Inflammatory macrophage treated with lipopolysaccharide for 4 hours (primary cell): ENCODE data around the gene BOC.
A peak's percentile ranks its signal among the peaks of the same experiment; 100 is the strongest.

Experiments used
- DNase-seq: peaks from one replicate; pipeline ENCODE4 v3.0.0-alpha.2; 2020

BOC gene

DNA sequence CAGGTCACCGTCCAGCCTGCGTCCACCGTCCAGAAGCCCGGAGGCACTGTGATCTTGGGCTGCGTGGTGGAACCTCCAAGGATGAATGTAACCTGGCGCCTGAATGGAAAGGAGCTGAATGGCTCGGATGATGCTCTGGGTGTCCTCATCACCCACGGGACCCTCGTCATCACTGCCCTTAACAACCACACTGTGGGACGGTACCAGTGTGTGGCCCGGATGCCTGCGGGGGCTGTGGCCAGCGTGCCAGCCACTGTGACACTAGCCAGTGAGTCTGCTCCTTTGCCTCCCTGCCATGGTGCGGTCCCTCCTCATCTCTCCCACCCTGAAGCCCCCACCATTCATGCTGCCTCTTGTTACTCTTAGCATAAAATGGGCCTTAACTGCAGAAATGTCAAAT, 39.2 kb downstream of the BOC start:
- no peak for DNase-seq

DNA sequence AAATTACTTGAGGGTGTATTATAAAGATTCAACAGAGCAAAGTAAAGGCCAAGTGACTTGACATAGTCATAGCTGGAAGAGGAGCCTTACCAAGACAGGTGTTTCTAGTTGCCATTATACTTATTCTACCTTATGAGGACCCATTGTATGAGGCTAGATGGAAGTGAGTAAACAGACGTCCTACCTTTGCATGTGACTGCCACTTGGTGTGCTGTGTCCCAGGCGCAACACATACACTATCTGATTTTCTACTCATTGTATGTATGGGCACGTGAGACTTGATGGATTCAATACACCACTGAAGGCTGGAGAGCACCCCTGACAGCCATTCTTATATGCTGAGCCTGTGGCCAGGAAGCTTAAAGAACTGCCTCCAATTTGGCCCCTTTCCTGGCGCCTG, 40.5 kb downstream of the BOC start:
- DNase-seq, result no peak

DNA sequence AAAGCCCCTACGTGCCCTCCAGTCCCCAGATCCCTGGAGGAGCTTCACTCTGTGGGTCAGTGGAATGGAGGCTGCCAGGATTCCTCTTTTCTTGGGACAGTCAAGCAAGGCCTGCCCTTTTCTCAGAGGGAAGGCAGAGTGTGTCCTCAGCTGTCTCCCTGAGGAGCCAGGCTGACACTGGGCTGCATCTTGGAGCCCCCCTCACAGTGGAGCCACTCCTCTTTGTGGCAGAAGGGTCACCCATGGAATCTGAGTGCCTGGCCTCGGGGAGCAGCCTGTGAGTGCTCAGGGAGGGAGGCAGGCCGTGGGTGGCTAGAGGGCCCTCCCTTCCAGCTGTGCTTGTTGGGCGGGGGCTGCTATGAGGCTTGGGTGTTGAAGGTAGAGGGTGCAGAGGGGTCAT, 41.2 kb downstream of the BOC start:
- no peak for DNase-seq

DNA sequence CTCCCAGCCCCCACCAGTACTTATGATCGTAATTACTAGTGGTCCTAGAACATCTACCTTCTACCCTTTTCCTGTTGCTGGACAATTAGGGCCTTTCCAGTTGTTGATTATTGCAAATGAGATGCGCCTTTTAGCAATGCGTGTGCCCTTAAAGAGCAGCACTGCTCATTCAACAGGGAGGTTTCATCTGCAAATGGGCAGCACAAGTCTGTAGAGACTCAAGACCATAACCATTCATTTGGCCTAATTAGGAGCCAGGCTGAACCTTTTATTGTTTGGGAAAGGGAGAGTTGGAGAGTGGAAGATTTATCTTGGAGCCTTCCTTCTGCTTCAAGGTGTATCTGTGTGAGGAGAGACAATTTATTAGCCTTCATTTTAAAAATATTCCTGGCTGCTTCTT, 42.3 kb downstream of the BOC start:
- DNase-seq, result no peak

DNA sequence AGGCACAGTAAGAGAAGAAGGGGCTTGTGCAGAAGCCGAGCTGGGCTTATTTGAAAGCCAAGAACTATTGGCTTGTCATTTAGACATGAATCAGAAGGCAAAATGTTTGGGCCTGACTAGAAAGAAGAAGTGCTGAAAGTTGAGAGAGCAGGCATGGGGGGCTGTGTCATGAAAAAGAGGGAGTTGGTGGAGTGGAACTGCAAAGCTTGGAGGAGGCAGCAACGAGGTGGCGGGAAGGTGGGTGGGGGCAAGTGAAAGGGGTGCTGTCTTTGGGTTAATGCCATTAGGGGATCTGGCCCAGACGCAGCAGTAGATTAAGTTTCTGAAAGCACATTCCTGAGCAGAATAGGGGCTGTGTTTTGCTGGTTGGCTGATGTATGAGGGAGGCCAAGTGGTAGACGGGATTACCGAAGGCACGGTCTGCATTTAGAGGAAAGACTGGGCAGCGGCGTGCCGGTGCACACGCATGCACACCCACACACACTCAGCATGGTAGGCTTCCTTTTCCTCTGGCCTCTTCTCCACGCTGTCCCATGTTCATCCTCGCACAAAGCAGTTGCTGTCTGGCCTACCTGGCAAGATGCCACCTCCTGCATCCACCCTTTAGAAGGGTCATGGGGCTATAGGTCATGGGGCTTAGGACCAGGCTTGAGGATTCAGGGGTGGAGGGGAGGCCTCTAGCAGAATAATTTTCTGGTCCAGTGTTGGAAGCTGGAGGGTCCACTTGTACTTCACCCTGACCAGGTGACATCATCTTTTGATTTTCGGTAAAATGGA, 43.0 kb downstream of the BOC start:
- DNase-seq, result peak; percentile 37

DNA sequence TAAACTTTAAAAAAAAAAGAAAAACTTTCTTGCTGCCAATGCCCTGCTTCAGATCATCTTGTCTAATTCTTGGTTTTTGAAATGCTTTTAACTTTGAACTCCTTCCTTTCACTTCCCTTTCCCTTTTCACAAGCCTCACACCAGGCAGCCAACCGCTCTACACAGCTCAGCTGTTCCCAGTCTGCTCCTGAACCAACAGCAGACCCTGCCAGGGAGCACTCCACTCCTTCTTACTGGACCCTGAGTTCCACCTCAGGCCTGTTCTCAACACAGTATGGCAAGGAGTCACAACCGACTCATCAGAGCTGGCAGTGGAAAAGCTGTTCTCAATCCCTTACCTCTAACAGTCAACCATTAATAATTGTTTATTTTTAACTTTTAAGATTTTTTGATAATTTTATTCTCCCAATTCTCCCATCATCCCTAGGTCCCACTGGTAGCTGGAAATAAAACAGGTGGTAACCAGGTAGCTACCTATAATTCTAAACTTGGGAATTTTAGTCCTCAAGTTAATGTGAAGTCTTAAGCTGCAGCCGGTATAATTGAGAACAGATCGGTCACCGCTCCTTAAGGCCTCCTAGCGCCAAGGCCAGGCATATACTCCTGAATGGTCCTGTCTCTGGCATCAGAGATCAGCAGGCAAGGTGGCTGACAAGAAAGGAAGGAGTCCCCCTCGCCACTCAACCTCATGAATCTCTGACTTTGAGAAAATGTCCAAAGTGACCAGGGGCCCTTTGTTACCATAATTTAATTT, 43.9 kb downstream of the BOC start:
- peak; percentile 58 for DNase-seq

DNA sequence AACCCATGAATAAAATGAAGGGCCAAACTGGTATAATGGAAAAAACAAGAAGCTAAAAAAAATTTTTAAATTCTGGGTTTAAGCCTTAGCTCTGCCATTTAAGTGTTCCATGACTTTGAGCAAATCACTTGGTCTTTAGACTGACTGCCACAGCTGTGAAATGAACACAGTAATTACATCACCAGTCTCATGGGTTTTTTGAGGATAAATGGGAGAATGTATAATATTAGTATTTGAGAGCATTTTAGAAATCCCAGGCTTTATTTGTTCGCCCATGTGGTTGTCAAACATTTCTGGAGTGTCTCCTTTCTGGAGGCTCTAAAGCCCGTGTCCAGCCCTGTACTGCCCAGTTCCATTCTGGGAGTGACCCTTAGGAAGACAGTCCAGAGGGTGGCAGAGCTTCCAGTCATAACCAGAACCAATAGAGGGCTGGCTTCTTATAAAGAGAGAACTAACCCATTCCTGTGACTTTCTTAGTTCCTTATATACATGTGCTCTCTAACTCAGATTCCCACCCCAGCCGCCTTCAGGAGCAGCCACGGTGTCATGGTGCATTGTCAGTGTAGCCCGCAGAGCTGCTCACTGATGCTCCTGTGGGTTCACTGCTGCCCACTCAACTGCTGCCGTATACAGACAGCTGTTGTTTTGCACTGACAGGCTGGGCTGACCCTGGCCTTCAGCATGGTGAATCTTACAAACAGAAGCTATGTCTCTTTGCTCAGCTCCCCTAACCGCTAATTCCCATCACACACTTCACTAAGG, 44.7 kb downstream of the BOC start:
- peak; percentile 17 for DNase-seq

DNA sequence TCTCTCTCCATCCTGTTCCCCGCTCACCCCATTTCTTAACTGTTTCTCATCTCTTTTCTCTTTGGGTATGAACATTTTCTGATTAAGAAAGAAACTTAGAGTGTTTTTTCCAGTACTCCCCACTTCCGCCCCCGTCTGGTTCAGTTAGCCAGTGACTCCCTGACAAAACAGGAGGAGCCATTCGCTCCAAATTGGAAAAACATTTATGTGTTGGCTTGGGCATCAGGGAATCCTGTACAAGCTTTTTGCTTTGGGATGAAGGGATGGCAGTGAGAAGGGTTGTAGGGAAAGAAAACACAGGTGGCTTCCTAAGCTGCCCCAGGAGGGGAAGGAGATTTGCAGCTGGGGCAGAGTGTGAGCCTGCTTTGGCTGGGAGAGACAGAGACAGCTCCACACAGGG, 47.0 kb downstream of the BOC start:
- DNase-seq, result no peak

DNA sequence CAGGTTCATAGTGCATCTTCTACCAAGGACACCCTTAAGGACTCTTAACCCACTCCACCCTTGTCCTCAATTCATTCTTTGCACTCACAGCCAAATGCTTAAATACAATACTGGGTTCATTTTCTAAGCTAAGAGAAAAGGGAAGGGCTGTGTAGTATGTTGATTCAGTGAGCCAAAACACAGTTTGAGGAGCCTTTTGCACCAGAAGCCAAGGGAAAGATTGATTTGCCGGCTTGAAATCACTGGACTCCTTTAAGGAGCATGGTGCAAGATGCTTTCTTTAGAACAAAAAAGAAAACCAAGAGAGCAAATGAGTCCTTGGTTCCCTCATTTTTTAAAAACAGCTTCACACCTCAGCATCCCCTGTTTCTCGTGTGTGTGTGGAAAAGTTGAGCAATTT, 47.8 kb downstream of the BOC start:
- no peak for DNase-seq

DNA sequence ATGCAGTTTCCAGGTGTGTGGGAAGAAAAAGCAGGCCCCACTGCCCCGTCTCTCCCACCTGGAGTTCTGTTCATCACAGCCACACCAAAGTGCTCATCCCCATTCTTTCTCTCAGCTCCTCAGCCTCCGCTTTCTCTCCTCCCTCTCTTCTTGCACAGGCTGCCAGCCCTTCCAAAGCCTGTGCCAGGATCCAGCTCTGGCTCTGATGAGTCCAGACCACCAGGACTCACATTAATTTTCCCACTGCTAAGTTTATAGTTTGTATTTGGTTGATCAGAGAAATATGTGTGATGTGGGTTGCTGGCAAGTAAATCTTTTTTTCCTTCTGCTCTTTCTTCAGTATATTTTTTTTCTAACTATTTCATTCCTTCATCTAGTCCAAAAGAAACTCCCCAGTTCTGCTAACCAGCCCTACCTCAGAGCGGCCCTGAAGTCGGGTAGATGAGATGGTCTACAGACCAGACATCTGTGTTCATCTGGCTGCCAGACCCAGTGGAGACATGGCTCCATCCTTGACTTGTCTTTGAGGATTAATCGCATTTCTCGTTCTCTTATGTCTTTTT, 49.8 kb downstream of the BOC start:
- no peak for DNase-seq

DNA sequence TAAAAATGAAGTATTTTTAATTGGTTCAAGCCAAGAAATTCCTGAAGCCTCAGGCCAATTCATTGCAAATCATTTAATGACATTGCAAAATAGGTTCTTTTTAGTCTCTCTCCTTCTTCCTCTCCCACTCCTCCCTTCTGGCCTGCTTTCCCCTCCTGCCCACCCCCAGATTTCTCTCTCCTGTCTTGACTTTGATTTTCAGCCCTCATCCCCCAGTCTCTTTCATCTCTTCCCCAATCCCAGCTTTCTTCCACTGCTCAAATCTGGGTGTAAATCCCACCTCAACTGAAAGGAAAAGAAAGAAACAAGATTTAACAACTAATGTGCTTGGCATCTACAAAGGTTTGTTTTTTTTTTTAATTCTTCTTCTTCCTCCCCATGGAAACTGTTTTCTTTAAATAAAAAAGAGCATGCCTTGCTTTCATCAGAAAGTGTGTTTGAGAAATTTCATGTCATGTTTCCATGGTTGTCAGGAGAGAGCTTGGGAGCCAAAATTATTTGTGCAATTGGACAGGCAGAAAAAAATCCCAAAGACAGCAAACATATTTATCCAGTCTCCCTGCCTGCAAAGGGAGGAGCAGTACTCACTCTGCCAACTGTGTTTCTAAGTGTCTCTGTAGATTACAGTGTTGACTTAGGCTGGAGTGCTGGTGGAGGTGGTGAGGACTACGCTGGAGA, 50.4 kb downstream of the BOC start:
- DNase-seq, result no peak

DNA sequence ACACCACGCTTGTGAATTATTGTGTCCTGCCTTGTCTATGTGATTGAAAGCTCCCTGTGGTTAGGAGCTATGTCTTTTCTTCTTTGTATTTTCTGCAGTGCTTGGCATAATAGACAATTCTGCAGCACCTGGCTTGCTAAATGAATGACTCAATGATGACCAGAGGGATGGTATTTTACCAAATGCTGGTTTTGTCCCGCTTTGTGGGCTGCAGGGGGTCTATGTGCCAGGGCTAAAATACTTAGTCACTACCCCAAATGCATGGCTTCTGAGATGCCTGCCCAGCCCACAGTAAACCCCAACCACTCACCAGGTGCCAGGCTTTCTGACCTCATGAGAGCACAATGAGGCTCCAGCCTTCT, 50.9 kb downstream of the BOC start:
- no peak for DNase-seq

DNA sequence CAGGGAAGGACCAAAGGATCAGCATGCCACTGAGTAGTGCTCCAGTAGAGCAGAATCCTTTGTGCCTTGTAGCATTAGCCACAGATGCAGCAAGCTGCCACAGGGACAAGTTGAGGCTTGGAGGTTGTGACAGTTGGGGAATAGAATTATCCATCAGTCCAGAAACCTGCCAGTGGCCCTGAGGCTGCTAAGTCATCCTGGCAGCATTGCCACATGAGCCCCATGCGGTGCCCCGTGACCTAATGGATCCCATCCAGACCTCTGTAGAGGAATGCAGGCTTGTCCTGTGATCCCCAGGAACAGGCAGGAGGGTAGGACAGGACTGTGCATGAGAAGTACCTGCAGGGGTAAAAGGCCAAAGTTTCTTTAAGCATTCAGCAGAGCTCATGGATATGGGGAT, 51.7 kb downstream of the BOC start:
- no peak for DNase-seq

DNA sequence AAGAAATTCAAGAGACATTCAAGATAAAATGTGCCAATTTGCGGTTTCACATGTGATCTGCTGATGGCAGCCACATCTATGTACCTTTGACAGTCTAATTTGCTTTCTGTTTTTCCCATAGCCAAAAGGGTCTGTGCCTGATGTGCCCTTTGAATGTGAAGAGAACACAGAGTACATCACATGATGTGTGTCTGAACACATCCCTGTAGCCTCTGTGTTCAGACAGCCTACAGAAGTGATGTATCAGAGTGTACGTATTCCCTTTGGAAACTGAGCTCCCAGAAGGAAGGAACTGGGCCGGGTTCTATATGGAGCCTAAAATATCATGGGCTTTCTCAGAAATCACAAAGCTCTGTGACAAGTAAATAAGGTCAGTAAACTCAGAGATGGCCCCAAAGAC, 52.4 kb downstream of the BOC start:
- DNase-seq, result no peak

DNA sequence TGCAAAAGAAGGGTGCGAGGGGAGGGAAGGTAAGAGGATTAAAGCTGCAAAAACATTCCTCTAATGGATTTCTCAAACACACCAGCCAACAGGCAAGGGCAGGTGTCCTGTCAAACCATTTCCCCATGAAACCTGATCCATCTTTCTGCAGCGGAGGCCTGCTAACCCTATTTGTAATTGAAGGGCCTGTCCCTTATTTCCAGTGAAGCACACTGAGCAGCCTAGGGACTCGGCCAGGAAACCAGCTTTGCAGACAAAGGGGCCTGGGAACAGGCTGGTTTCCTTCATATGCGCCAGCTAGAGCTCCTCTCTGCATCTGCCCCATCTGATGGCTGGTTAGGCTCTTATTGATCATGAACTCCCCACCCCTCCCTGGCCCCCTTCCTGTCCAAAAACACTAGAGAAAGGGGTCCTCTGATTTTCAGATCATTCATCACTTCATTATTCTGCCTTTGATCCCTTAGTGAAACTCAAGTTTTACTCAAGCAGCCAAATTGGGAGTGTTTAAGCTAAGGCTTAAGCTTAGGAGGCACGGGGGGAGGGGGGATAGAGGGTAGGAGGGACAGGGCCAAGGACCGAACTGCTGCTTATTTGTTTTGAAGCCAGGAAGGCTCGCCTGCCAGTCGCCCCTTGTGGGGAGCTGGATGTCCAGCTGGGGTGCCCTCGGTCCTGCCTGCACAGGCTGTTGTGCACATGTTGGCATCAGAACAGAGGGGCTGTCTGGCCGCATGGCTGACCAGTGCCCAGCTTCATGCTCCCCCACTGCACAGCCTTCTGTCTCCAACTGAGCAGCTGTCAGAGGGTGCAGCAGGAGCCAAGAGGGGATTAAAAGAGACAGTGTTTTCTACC, 53.1 kb downstream of the BOC start:
- no peak for DNase-seq

DNA sequence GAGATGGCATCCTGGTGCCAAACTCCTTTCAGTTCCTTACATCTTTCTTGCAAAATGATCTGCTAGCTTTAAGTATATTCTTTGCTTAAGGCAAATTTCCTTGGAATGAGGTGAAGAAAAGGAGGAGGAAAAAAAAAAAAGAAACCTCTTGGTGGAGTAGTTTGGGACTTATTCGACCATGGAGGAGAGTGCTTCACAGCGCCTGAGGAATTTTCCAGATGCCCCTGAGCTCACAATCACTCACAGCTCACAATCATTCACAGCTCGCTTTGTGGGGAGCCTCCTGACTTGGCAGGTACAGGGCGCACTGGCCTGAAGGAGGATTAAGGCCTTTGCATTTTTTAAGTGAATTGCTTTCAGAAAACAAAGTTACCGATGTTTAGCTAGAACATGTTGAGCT, 53.9 kb downstream of the BOC start:
- DNase-seq, result no peak

DNA sequence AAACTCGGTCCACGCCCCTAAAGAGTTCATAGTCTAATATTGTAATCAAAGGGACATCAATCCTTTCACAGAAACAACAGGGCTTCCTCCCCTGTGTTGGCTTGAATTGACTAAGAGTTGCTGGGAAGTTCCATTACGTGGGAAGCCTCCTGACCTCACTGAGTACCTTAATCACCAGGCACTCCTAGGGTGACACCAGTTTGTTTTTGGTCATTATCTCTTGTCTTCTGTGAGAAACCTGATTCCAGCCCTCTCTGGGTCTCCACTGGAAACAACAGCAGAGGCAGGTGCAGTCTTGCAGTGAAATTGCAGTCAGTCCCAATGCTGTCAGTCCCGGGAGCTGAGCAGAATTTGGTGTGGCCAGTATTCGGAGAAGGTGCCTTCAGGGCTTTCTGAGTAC, 55.4 kb downstream of the BOC start:
- DNase-seq, result no peak

DNA sequence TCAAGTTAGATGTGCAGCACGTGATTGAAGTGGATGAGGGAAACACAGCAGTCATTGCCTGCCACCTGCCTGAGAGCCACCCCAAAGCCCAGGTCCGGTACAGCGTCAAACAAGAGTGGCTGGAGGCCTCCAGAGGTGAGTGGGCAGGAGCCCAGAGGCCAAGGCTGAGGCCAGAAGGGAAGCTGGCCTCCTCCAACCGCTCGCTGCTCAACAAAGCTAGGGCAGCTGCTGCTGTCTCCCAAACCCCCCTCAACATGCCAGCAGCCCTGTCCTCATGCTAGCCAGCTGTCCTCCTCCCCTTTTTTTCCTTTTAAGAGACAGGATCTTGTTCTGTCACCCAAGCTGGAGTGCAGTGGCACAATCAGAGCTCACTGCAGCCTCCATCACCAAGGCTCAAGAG, 57.0 kb downstream of the BOC start:
- no peak for DNase-seq

DNA sequence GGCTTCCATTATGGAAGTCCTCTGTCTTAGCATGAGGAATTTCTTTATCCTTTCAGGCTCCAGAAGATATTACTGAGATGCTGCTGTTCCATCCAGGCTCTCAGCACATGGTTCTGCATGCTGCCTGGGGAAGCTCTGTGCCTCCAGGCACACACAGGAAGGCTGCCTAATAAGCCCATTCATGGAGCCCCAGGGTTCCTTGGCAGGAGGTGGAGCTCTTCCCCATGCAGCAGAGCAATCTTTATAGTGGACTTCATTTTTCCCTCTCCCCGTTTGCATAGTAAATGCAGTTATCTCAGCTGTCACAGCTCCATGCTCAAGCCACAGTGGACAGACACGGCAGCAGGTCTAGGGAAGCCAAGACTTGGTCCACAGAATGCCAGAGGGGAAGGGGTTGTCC, 57.6 kb downstream of the BOC start:
- no peak for DNase-seq

DNA sequence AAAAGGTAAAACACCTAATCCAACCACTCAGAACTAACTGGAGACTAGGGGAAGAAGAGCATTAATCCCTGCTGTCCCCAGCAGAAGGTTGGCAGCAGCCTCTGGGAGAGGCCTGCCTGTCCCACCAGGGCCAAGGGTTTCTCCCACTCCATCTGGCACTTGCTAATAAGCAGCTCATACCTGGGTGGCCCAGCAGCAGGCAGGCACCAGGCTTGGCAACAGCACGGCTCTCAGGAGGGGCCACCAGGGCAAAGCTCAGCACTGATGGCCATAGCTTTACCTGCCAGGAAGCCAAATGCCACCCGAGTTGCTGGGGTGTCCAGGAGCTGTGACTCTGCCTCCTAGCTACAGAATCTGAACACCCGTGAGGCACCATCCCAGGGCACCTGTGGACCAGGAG, 58.3 kb downstream of the BOC start:
- no peak for DNase-seq

DNA sequence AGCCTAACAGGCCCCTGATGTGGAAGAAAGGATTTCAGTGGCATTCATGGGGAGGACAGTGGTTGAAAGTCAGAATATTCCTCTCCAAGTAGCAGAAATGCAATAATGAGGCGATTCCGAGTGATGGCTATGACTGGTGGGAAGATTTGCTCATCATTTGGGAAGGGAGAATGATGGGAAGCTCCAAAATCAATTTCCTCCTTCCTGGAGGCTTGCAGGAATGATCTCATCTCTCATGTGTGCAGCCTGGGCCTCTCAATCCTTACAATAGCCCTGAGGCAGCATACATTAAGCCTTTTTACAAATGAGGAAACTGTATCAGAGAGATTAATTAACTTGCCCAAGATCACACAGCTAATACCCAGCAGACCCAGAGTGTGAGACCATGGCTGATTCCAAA, 58.7 kb downstream of the BOC start:
- no peak for DNase-seq

DNA sequence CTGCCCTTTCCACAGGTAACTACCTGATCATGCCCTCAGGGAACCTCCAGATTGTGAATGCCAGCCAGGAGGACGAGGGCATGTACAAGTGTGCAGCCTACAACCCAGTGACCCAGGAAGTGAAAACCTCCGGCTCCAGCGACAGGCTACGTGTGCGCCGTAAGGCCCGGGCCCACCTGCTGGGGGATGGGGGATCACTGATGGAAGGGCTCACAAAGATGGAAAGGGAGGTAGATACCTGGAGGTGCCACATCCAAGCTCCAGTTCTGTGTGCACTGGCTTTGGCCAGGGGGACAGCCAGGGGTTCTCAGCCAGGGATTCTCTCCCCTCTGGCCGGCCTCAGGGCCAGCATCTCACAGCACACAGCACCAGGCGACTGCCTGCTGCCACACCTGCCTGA, 59.4 kb downstream of the BOC start:
- no peak for DNase-seq
